Keratinocyte (primary cell): ENCODE data around the gene TYW1. TPM values are rescaled to one million over a fixed set of nuclear protein-coding genes. Genes with fewer than 3 reads are reported as not detected.
A peak's percentile ranks its signal among the peaks of the same experiment; 100 is the strongest.
"Not testable (repeated sequence)": the region's sequence is repeated elsewhere in the genome, so short reads cannot be mapped to it uniquely, and the experiment has no call there.

ENCODE experiments used
- DNase-seq: peaks from one replicate; pipeline ENCODE4 v3.0.0-alpha.2; 2011; ENCODE audit warnings: low read depth, missing footprints, low spot score
- FAIRE-seq: peaks from 2 replicates; lab custom pipeline; 2011; peaks lifted over from hg19 to GRCh38; lab: Jason Lieb, UNC
- H2AFZ ChIP-seq: 2 replicates; pipeline ENCODE4 v1.6.0; 2012; ENCODE audit warnings: low read length, control low read depth, inconsistent platforms; ENCODE audit not compliant: control insufficient read depth
- H3K27ac ChIP-seq: 2 replicates; pipeline ENCODE4 v1.5.1; 2011; ENCODE audit warnings: low read length; ENCODE audit not compliant: control insufficient read depth, insufficient read depth
- H3K27me3 ChIP-seq: 3 replicates; pipeline ENCODE4 v1.6.0; 2011; ENCODE audit warnings: low read length; ENCODE audit not compliant: control insufficient read depth, insufficient read depth; ENCODE audit errors: extremely low read depth
- H3K36me3 ChIP-seq, 2 experiments: 2 replicates in 1 of 2; 3 replicates in 1 of 2; pipeline ENCODE4 v1.5.1; 2011; ENCODE audit warnings: low read length in 2 of 2, mild to moderate bottlenecking in 1 of 2; ENCODE audit not compliant: control insufficient read depth in 2 of 2, insufficient read depth in 2 of 2; ENCODE audit errors: extremely low read depth in 1 of 2
- H3K4me1 ChIP-seq: 3 replicates; pipeline ENCODE4 v1.5.1; 2011; ENCODE audit warnings: low read length; ENCODE audit not compliant: control insufficient read depth, insufficient read depth; ENCODE audit errors: extremely low read depth
- H3K4me2 ChIP-seq: 3 replicates; pipeline ENCODE4 v1.6.0; 2011; ENCODE audit warnings: low read depth, low read length; ENCODE audit not compliant: control insufficient read depth, insufficient read depth; ENCODE audit errors: extremely low read depth
- H3K4me3 ChIP-seq, 3 experiments: fragments of 200-600 bp in 1 of 3; sonication (generic) in 1 of 3; 2 replicates in 2 of 3; 3 replicates in 1 of 3; pipeline ENCODE4 v1.5.1; 2011 to 2016; ENCODE audit warnings: low read length in 3 of 3, mild to moderate bottlenecking in 3 of 3, control low read depth in 2 of 3, inconsistent platforms in 1 of 3, low read depth in 1 of 3, mixed read lengths in 1 of 3, mixed run types in 1 of 3, moderate library complexity in 1 of 3; ENCODE audit not compliant: control insufficient read depth in 2 of 3, insufficient read depth in 2 of 3; ENCODE audit errors: extremely low read depth in 1 of 3
- H3K79me2 ChIP-seq: 2 replicates; pipeline ENCODE4 v1.6.0; 2012; ENCODE audit warnings: low read length; ENCODE audit not compliant: control insufficient read depth, insufficient read depth
- H3K9ac ChIP-seq: 3 replicates; pipeline ENCODE4 v1.6.0; 2011; ENCODE audit warnings: low read length; ENCODE audit not compliant: control insufficient read depth, insufficient read depth; ENCODE audit errors: extremely low read depth
- H3K9me1 ChIP-seq: 3 replicates; pipeline ENCODE4 v1.6.0; 2011; ENCODE audit warnings: low read length; ENCODE audit not compliant: control insufficient read depth, insufficient read depth; ENCODE audit errors: extremely low read depth
- H3K9me3 ChIP-seq: 2 replicates; pipeline ENCODE4 v1.5.1; 2012; ENCODE audit warnings: low read depth, low read length; ENCODE audit not compliant: control insufficient read depth
- H4K20me1 ChIP-seq: 3 replicates; pipeline ENCODE4 v1.6.0; 2011; ENCODE audit warnings: low read length; ENCODE audit not compliant: control insufficient read depth, insufficient read depth; ENCODE audit errors: extremely low read depth
- CTCF ChIP-seq, 3 experiments: IDR thresholded peaks in 1 of 3; conservative IDR thresholded peaks in 1 of 3; optimal IDR thresholded peaks in 1 of 3; 2 replicates in 2 of 3; 3 replicates in 1 of 3; pipeline versions ENCODE3 to v1.5.1; 2011; ENCODE audit warnings: low read length in 3 of 3, mild to moderate bottlenecking in 3 of 3, moderate library complexity in 2 of 3, control low read depth in 1 of 3, inconsistent platforms in 1 of 3; ENCODE audit not compliant: insufficient read depth in 2 of 3; ENCODE audit errors: extremely low read depth in 1 of 3
- dilution Hi-C: fragments of 300-500 bp; cut with MboI; formaldehyde crosslinking; loops from one replicate; pipeline ENCODE4 v1.7.0; 2020; ENCODE audit warnings: low sequenced_read_pairs; ENCODE audit not compliant: extremely low pct_ligation_motif_present
- polyA plus RNA-seq, 5 experiments: library from polyadenylated mRNA; depleted of rRNA in 3 of 5; stranded (reverse) in 3 of 5; stranded (forward) in 1 of 5; unstranded in 1 of 5; fragments of >200 nt; gene quantifications; 1 replicate in 1 of 5; 2 replicates in 3 of 5; 3 replicates in 1 of 5; pipeline versions ENCODE4 v1.2.1 to v1.2.3, GENCODE V29; 2011 to 2012; ENCODE audit warnings: missing spikeins in 2 of 5, low read depth in 1 of 5, low replicate concordance in 1 of 5

The TYW1 gene
- polyA plus RNA-seq, 1 donor (not counting 4 experiments of a cell fraction or from before 2014, with no cell fraction given) = 16.4 TPM

GRCh38 chr7:67040832-67041231 is 44.2 kb downstream of the TYW1 start:
- H4K20me1 ChIP-seq, H3K27me3 ChIP-seq, FAIRE-seq, H3K9me1 ChIP-seq, H3K36me3 ChIP-seq, H3K4me3 ChIP-seq, H3K9ac ChIP-seq, H3K4me2 ChIP-seq, dilution Hi-C loops, H3K9me3 ChIP-seq, H3K79me2 ChIP-seq, H3K27ac ChIP-seq, DNase-seq, H2AFZ ChIP-seq: not testable (repeated sequence)
- peaks cover 14% of the 10 kb centered on the region for H3K4me1 ChIP-seq
- TF ChIP-seq CTCF (optimal IDR thresholded peaks at IDR 0.05 in 1 of 3, IDR thresholded peaks at IDR 0.05 in 1 of 3, conservative IDR thresholded peaks at IDR 0.05 in 1 of 3; ENCODE audit: extremely low read depth in 1 of 3, insufficient read depth in 2 of 3, low read length in 3 of 3) = peak in 1 of 3 experiments; percentile 10

GRCh38 chr7:67042781-67043558 is 46.3 kb downstream of the TYW1 start:
- dilution Hi-C loops, H3K36me3 ChIP-seq, DNase-seq, H3K9me3 ChIP-seq, H4K20me1 ChIP-seq, H3K79me2 ChIP-seq, H2AFZ ChIP-seq, H3K4me3 ChIP-seq, H3K9me1 ChIP-seq, H3K9ac ChIP-seq, H3K27me3 ChIP-seq: not testable (repeated sequence)
- H3K27ac ChIP-seq = peak overlapping the region; percentile 31
- peak; percentile 87 for FAIRE-seq
- H3K4me1 ChIP-seq = peaks cover 14% of the 10 kb centered on the region
- peak overlapping the region; percentile 45 for H3K4me2 ChIP-seq

GRCh38 chr7:67043559-67043930 is 46.9 kb downstream of the TYW1 start:
- H3K9me1 ChIP-seq, H3K9ac ChIP-seq, H3K27me3 ChIP-seq, H2AFZ ChIP-seq, dilution Hi-C loops, H4K20me1 ChIP-seq, H3K79me2 ChIP-seq, H3K4me3 ChIP-seq, H3K9me3 ChIP-seq, H3K36me3 ChIP-seq, FAIRE-seq: not testable (repeated sequence)
- H3K4me2 ChIP-seq = peak overlapping the region; percentile 45
- peak; percentile 19 for DNase-seq
- H3K4me1 ChIP-seq = peaks cover 14% of the 10 kb centered on the region
- H3K27ac ChIP-seq = peak overlapping the region; percentile 31
